ENCODE results near the gene TPRX1. TPM values are rescaled to one million over a fixed set of nuclear protein-coding genes. Genes with fewer than 3 reads are reported as not detected.
"Not testable (repeated sequence)": the region's sequence is repeated elsewhere in the genome, so short reads cannot be mapped to it uniquely, and the experiment has no call there.

The TPRX1 gene
- total RNA-seq, 1 donor from 2014 or later, result not detected

DNA sequence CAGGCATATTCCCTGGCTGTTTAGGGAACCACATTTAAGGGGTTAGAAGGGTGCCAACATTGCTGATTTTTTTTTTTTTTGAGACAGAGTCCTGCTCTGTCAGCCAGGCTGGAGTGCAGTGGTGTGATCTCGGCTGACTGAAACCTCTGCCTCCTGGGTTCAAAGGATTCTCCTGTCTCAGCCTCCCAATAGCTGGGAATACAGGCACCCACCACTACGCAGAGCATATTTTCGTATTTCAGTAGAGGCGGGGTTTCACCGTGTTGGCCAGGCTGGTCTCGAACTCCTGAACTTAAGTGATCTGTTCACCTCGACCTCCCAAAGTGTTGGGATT lies 9.6 kb upstream of the TPRX1 start:
- no peak for DNase-seq (ENCODE audit: extremely low spot score in 2 of 2)
- Histone ChIP-seq H3K27me3 (no peaks in the 10 kb centered on the region), H3K4me3 (no peak overlapping the region), H3K4me1 (no peaks in the 10 kb centered on the region), H3K36me3 (no peaks in the 10 kb centered on the region), H3K27ac (no peak overlapping the region), H3K9me3 (no peaks in the 10 kb centered on the region)
- TF ChIP-seq, protein P1, sequence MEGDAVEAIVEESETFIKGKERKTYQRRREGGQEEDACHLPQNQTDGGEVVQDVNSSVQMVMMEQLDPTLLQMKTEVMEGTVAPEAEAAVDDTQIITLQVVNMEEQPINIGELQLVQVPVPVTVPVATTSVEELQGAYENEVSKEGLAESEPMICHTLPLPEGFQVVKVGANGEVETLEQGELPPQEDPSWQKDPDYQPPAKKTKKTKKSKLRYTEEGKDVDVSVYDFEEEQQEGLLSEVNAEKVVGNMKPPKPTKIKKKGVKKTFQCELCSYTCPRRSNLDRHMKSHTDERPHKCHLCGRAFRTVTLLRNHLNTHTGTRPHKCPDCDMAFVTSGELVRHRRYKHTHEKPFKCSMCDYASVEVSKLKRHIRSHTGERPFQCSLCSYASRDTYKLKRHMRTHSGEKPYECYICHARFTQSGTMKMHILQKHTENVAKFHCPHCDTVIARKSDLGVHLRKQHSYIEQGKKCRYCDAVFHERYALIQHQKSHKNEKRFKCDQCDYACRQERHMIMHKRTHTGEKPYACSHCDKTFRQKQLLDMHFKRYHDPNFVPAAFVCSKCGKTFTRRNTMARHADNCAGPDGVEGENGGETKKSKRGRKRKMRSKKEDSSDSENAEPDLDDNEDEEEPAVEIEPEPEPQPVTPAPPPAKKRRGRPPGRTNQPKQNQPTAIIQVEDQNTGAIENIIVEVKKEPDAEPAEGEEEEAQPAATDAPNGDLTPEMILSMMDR (IDR thresholded peaks at IDR 0.05), result no peak
- TF ChIP-seq POLR2A (IDR thresholded peaks at IDR 0.05), result no peak
- no peak for TF ChIP-seq POLR2AphosphoS5 (IDR thresholded peaks at IDR 0.05; ENCODE audit: insufficient read depth in 1 of 2, low read depth in 1 of 2)
- intact Hi-C loops (cut with DNase I), result no loop called here

DNA sequence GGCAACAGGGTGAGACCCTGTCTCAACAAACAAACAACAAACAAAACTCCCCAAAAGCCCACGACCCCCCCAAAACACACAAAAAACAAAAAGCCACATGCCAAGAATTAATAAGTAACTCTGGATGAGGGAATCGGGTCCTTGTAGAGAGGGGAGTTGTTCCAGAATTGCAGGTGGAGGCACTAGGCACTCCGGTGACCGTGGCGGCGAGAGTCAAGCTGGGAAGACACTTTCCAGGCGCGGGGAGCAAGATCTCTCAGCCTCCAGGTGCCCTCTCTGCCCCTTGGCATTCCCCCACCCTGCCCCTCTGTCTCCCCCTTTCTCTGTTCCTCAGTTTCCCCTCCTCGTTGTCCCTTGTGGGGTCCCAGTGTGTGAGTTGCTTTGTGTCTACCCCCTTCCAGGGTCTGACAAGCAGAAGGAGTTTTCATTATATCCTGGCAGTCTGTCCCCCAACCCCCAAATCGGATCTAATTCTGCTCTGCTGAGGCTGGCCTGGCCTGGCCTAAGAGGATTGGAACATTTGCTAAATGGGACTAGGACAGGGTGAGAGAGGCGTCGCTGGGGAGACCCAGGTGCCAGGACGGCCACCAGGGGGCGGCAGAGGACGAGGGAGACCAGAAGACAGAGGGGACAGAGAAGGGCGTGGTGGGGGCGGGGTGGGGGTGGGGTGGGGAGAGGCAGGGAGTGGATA lies 9.1 kb upstream of the TPRX1 start:
- Histone ChIP-seq H3K9me3 (no peaks in the 10 kb centered on the region), H3K4me3 (no peak overlapping the region), H3K27ac (no peak overlapping the region), H3K27me3 (no peaks in the 10 kb centered on the region), H3K4me1 (no peaks in the 10 kb centered on the region), H3K36me3 (no peaks in the 10 kb centered on the region)
- no peak for TF ChIP-seq POLR2A (IDR thresholded peaks at IDR 0.05)
- TF ChIP-seq POLR2AphosphoS5 (IDR thresholded peaks at IDR 0.05; ENCODE audit: insufficient read depth in 1 of 2, low read depth in 1 of 2), result no peak
- TF ChIP-seq, protein P1 (IDR thresholded peaks at IDR 0.05), result peak in 2 of 3 experiments; percentile 22 to 40
- intact Hi-C loops (cut with DNase I), result no loop called here
- no peak for DNase-seq (ENCODE audit: extremely low spot score in 2 of 2)

DNA sequence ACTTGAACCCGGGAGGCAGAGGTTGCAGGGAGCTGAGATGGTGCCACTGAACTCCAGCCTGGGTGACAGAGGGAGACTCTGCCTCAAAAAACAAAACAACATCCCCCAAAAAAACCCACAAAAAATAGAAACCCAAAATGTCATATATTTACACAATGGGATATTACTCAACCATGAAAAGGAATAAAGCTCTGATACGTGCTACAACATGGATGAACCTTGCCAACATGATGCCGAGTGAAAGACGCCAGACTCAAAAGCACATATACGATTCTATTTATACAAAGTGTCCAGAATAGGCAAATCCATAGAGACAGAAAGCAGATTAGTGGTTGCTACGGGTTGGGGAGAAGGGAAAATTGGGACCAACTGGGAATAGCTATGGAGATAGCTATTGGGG lies 2.1 kb upstream of the TPRX1 start:
- no peaks in the 10 kb centered on the region for H3K36me3 ChIP-seq
- no peak for DNase-seq (ENCODE audit: extremely low spot score in 2 of 2)
- H3K27me3 ChIP-seq, result no peaks in the 10 kb centered on the region
- TF ChIP-seq POLR2AphosphoS5 (IDR thresholded peaks at IDR 0.05; ENCODE audit: insufficient read depth in 1 of 2, low read depth in 1 of 2) (no peak), POLR2A (IDR thresholded peaks at IDR 0.05) (no peak)
- TF ChIP-seq, protein P1 (IDR thresholded peaks at IDR 0.05), result no peak
- no peaks in the 10 kb centered on the region for H3K9me3 ChIP-seq
- no peak overlapping the region for H3K27ac ChIP-seq
- intact Hi-C loops (cut with DNase I), result no loop called here
- H3K4me3 ChIP-seq, result no peak overlapping the region
- H3K4me1 ChIP-seq, result no peaks in the 10 kb centered on the region

DNA sequence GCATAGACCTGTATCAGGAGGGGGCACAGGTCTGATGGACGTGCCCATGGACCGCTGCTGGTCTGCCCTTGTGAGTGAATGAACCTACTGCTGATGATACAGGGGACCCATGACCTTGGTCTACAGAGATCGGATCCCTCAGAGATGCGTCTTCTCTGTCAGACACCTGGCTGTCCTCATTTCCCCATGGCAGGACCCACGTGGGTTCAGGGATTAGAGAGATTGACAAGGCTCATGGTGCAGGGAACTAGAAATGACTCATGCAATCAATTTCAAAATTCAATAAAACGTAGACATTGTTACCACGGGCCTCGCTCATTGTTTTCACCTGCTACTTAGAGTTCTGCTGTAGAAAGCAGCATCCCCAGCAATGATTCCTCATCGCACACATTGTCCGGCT lies 962 bp upstream of the TPRX1 start:
- no peaks in the 10 kb centered on the region for H3K9me3 ChIP-seq
- TF ChIP-seq POLR2AphosphoS5 (IDR thresholded peaks at IDR 0.05; ENCODE audit: insufficient read depth in 1 of 2, low read depth in 1 of 2), result no peak
- TF ChIP-seq POLR2A (IDR thresholded peaks at IDR 0.05), result no peak
- TF ChIP-seq, protein P1 (IDR thresholded peaks at IDR 0.05), result no peak
- no peak overlapping the region for H3K27ac ChIP-seq
- no peak for DNase-seq (ENCODE audit: extremely low spot score in 2 of 2)
- H3K27me3 ChIP-seq, result no peaks in the 10 kb centered on the region
- intact Hi-C loops (cut with DNase I), result no loop called here
- H3K36me3 ChIP-seq, result no peaks in the 10 kb centered on the region
- no peaks in the 10 kb centered on the region for H3K4me1 ChIP-seq
- H3K4me3 ChIP-seq, result no peak overlapping the region

DNA sequence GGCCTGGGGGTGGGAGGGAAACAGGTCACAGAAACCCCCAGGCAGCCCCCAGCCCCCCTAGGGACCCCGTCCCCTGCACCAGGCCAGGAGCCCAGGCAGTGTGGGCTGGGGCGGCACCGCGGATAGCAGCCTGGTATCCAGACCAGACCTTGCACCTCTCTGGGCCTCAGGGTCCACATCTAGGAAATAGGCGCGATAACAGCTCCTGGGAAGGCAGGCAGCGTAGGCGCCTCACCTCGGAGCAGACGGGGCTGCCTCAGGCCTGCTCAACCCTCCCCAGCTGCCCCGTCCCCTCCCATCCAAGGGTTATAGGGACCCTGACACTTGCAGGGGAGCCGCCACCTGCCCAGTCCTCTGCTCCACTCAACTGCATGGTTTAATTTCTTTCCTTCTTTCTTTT lies 680 bp downstream of the TPRX1 start:
- H3K4me3 ChIP-seq; DNase-seq (ENCODE audit: extremely low spot score in 2 of 2); H3K27me3 ChIP-seq; H3K27ac ChIP-seq; intact Hi-C loops (cut with DNase I); H3K36me3 ChIP-seq; H3K9me3 ChIP-seq; H3K4me1 ChIP-seq: not testable (repeated sequence)

DNA sequence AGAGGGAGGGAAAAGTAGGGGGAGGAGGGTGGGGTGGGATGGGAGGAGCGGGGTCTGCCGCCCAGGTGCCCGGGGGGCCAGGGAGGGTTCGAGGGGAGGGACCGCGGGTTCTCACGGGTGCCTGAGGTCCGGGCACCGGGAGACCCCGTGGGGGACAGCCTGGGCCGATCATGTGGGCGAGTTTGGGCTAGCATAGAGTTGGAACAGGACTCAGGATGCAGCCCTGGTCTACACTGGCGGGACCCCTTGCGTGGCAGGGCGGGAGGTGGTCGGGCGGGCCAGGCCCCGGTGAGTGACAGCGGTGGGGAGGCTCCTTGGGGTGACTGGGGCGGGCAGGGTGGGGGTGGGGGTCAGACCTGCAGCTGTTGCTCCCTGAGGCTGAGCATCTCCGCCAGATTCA lies 1.2 kb downstream of the TPRX1 start:
- intact Hi-C loops (cut with DNase I); H3K4me3 ChIP-seq; H3K27me3 ChIP-seq; H3K36me3 ChIP-seq; H3K9me3 ChIP-seq; H3K4me1 ChIP-seq; DNase-seq (ENCODE audit: extremely low spot score in 2 of 2); H3K27ac ChIP-seq: not testable (repeated sequence)

All from vagina (tissue), 2 donors.